Liver (tissue), 3 donors: ENCODE results near the gene TDRD9.

Experiments used
- CTCF ChIP-seq: fragments of 150-350 bp; IDR thresholded peaks from 2 replicates; pipeline ENCODE4 v1.5.1; 2017; ENCODE audit warnings: improper control_type of control experiment, low read depth, low read length; ENCODE audit not compliant: missing input control
- EGR1 ChIP-seq, 2 donors: IDR thresholded peaks; 2 replicates each; pipeline ENCODE4 v1.6.1; 2016 to 2018; ENCODE audit warnings: antibody characterized with exemption in 2 of 2, low read depth in 2 of 2
- TF ChIP-seq, protein P1 (sequence below): IDR thresholded peaks from 2 replicates; pipeline ENCODE4 v1.6.1; 2016; ENCODE audit warnings: antibody characterized with exemption
- TF ChIP-seq, protein P2 (sequence below): IDR thresholded peaks from 2 replicates; pipeline ENCODE4 v1.6.1; 2016; ENCODE audit warnings: antibody characterized with exemption
- donor health status: healthy.
- donor health status: healthy.

GRCh38 chr14:104025534-104025933, 97.3 kb downstream of the TDRD9 start:
- TF ChIP-seq CTCF (no peak), EGR1 (IDR thresholded peaks at IDR 0.05; ENCODE audit: low read depth in 2 of 2) (no peak)
- TF ChIP-seq, protein P1, sequence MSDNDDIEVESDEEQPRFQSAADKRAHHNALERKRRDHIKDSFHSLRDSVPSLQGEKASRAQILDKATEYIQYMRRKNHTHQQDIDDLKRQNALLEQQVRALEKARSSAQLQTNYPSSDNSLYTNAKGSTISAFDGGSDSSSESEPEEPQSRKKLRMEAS = no peak
- TF ChIP-seq, protein P2, sequence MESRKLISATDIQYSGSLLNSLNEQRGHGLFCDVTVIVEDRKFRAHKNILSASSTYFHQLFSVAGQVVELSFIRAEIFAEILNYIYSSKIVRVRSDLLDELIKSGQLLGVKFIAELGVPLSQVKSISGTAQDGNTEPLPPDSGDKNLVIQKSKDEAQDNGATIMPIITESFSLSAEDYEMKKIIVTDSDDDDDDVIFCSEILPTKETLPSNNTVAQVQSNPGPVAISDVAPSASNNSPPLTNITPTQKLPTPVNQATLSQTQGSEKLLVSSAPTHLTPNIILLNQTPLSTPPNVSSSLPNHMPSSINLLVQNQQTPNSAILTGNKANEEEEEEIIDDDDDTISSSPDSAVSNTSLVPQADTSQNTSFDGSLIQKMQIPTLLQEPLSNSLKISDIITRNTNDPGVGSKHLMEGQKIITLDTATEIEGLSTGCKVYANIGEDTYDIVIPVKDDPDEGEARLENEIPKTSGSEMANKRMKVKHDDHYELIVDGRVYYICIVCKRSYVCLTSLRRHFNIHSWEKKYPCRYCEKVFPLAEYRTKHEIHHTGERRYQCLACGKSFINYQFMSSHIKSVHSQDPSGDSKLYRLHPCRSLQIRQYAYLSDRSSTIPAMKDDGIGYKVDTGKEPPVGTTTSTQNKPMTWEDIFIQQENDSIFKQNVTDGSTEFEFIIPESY = no peak
